KOPT-K1 (cell line): ENCODE results near the gene ZNF568.
A peak's percentile ranks its signal among the peaks of the same experiment; 100 is the strongest.

Experiments used
- H3K27ac ChIP-seq: fragments of 200-600 bp; sonication (generic); 2 replicates; pipeline ENCODE4 v1.5.1; 2016; ENCODE audit warnings: antibody characterized with exemption, mild to moderate bottlenecking, low read depth, low read length; ENCODE audit not compliant: poor library complexity, severe bottlenecking
- H3K36me3 ChIP-seq: fragments of 200-600 bp; sonication (generic); 2 replicates; pipeline ENCODE4 v1.5.1; 2017; ENCODE audit warnings: antibody characterized with exemption, mild to moderate bottlenecking, low read length, moderate library complexity; ENCODE audit not compliant: insufficient read depth
- H3K9me3 ChIP-seq: fragments of 200-600 bp; sonication (generic); 2 replicates; pipeline ENCODE4 v1.5.1; 2017; ENCODE audit warnings: antibody characterized with exemption, low read length, mild to moderate bottlenecking; ENCODE audit not compliant: insufficient read depth, poor library complexity, severe bottlenecking

The ZNF568 gene

DNA sequence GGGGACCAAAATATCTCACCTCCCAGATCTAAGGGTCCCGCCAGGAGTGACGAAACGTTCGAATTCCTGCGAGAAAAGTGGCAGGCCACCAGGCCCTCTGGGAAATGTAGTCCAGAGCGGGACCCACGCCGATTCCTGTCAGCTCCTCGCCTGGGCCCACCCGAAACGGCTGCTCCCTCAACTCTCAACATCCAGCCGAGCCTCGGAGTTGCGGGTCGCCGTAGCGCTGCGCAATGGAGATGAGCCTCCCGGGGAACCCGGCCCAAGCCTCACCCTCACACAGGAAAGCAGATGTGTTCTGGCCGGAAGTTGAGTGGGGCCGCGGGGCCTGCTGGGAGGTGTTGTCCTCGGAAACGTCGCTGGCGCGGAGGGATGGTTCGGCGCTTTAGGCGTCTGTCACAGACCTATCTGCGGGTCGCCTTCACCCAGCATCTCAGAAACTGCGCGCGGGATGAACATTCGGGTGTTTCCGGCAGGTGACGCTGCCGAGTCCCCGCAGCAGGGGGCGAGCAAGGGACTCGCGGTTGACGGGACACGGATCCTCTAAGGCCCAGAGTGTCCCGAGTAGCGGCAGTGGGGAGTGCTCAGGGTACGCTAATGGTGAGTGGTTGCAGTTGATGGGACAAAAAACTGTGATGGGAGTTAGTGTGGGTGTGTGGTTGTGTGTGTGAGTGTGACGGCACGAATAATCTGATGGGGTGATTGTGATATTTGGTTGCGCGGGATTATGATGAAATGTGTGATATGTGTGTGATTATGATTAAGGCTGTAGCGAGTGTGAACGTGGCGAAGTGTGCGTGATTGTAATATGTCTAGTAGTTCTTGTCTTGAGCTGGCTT, at the start of gene ZNF568, which contains the start of gene ZNF829:
Gene ZNF568, plus strand, starts transcription at position 341 of the 839 bp plus-strand sequence. CDS start 6,439 bp downstream, outside the sequence.
Gene ZNF829, minus strand, starts transcription at position 300 of the 839 bp plus-strand sequence. CDS start 1,124 bp downstream, outside the sequence.
- H3K9me3 ChIP-seq, result peaks cover 16% of the 10 kb centered on the region
- H3K36me3 ChIP-seq, result peaks cover 37% of the 10 kb centered on the region
- peak within 1 kb of the TSS; percentile 77 for H3K27ac ChIP-seq

DNA sequence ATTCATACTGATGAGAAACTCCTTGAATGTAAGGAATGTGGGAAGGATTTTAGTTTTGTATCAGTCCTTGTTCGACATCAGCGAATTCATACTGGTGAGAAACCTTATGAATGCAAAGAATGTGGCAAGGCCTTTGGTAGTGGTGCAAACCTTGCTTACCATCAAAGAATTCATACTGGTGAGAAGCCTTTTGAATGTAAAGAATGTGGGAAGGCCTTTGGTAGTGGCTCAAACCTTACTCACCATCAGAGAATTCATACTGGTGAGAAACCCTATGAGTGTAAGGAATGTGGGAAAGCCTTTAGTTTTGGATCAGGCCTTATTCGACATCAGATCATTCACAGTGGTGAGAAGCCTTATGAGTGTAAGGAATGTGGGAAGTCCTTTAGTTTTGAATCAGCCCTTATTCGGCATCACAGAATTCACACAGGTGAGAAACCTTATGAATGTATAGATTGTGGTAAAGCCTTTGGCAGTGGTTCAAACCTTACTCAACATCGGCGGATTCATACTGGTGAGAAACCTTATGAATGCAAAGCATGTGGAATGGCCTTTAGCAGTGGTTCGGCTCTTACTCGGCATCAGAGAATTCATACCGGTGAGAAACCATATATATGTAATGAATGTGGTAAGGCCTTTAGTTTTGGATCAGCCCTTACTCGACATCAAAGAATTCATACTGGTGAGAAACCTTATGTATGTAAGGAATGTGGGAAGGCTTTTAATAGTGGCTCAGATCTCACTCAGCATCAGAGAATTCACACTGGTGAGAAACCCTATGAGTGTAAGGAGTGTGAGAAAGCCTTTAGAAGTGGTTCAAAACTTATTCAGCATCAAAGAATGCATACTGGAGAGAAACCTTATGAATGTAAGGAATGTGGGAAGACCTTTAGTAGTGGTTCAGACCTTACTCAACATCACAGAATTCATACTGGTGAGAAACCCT, 38.9 kb upstream of the ZNF568 start:
- H3K36me3 ChIP-seq, result peaks cover 46% of the 10 kb centered on the region
- no peak overlapping the region for H3K27ac ChIP-seq
- peaks cover 90% of the 10 kb centered on the region for H3K9me3 ChIP-seq

DNA sequence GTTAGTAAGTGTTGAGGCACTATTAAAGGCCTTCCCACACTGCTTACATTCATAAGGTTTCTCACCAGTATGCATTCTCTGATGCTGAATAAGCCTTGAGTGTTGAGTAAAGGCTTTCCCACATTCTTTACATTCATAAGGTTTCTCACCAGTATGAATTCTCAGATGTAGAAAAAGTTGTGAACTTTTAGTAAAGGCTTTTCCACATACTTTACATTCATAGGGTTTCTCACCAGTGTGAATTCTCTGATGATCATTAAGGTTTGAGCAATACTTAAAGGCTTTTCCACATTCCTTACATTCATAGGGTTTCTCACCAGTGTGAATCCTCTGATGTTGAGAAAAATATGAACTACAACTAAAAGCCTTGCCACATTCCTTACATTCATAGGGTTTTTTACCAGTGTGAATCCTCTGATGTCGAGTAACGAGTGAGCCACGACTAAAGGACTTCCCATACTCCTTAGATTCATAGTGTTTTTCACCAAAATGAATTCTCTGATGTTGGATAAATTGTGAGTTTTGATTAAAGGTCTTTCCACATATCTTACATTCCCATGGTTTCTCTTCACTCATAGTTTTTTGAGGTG, 24.3 kb upstream of the ZNF568 start:
- peaks cover 97% of the 10 kb centered on the region for H3K9me3 ChIP-seq
- peaks cover 72% of the 10 kb centered on the region for H3K36me3 ChIP-seq
- H3K27ac ChIP-seq, result no peak overlapping the region

DNA sequence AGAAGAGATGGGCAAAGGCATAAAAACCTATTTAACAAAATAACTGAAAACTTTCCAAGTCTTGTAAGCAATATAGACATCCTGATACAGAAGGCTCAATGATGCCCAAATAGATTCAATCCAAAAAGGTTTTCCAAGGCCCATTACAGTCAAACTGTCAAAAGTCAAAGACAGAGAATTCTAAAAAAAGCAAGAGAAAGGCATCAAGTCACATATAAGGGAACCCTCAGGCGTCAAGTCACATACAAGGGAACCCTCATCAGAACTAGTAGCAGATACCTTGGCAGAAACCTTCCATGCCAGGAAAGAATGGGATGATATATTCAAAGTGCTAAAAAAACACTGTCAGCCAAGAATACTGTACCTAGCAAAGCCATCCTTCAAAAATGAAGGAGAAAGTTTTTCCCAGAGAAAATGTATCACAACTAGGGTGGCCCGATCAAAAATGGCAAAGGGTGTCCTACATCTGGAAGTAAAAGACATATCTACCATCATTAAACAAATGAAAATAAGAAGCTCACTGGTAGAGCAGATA, 21.2 kb upstream of the ZNF568 start:
- Histone ChIP-seq H3K36me3 (peaks cover 88% of the 10 kb centered on the region), H3K9me3 (peaks cover 94% of the 10 kb centered on the region), H3K27ac (no peak overlapping the region)

DNA sequence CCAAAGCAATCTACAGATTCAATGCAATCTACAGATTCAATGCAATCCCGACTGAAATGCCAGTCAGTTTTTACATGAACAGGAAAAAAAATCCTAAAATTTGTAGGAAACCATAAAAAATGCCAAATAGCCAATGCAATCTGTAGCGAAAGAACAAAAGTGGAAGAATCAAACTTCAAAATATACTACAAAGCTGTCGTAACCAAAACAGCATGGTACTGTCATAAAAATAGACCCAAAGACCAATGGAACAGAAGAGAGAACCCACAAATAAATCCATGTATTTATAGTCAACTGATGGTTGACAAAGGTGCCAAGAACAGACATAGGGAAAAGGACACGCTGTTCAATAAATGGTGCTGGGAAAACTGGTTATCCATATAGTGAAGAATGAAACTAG, 17.7 kb upstream of the ZNF568 start:
- H3K36me3 ChIP-seq, result peaks cover 81% of the 10 kb centered on the region
- peaks cover 92% of the 10 kb centered on the region for H3K9me3 ChIP-seq
- H3K27ac ChIP-seq, result no peak overlapping the region

DNA sequence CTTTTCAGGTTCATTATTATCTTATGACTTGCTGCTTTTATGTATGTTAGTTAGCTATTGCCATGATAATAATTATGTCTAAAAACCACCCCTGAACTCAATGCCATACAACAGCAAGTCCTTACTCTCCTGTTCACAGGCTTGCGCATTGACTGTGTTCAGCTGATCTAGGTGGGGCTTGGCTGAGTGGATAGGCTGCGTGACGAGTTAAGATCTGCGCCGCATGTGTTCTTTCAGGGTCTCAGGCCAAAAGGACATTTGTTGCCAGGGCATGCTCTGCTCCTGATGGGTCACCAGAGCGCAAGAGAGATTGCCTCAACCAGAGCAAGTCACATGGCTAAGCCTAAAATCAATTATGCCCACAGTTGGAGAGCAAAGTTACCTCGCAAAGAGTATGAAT, 859 bp downstream of the ZNF568 start:
- peaks cover 21% of the 10 kb centered on the region for H3K9me3 ChIP-seq
- peak overlapping the region; percentile 77 for H3K27ac ChIP-seq
- peaks cover 29% of the 10 kb centered on the region for H3K36me3 ChIP-seq

DNA sequence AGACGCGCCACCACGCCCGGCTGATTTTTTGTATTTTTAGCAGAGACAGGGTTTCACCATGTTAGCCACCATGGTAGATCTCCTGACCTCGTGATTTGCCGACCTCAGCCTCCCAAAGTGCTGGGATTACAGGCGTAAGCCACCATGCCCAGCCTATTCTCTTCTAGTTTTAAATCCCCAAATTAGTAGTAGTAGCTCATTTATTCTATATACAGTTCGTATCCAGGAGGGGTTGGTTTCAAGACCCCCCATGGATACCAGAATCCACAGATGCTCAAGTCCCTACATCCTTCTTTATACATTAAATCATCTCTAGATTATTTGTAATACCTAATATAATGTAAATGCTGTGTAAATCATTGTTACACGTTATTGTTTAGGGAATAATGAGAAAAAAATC, 2.0 kb downstream of the ZNF568 start:
- H3K36me3 ChIP-seq, result peaks cover 28% of the 10 kb centered on the region
- no peak overlapping the region for H3K27ac ChIP-seq
- peaks cover 23% of the 10 kb centered on the region for H3K9me3 ChIP-seq

DNA sequence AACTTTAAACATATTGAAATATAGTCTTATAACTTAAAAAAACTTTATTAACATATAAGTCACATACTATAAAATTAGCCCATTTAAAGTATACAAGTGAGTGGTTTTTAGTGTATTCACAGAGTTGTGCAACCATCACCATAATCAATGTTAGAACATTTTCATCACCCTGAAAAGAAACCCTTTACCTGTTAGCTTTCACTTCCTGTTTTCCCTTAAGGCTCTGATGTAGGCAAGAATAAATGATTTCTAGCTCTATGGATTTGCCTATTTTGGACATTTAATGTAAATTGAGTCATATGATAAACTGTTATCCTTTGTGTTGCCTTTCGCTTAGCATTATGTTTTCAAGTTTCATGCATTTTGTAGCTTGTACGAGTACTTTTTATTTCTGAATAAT, 15.6 kb downstream of the ZNF568 start:
- Histone ChIP-seq H3K36me3 (no peaks in the 10 kb centered on the region; the same call in 1 of the 2 replicates), H3K27ac (no peak overlapping the region), H3K9me3 (peaks cover 26% of the 10 kb centered on the region)

DNA sequence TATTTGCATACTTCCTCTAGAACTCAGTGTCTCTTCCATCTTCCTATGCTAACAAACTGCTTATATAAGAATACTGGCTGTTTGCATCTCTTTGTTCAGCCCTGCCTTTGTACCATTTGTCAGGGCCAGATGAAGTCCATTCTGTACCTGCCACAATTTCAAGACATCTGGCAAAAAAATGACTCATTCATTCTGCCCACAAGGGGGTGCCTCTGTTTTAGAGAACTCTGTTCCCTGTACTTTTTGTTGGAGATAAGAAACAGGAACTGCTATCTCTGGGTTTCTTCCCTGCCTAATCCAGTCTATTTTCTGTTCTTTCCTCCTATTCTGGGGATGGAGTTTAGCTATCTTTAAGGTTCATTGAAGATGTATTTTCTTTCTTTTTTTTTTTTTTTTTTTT, 23.0 kb downstream of the ZNF568 start:
- H3K9me3 ChIP-seq, result peaks cover 15% of the 10 kb centered on the region
- H3K27ac ChIP-seq, result no peak overlapping the region
- peaks cover 15% of the 10 kb centered on the region; the same call in 1 of the 2 replicates for H3K36me3 ChIP-seq

DNA sequence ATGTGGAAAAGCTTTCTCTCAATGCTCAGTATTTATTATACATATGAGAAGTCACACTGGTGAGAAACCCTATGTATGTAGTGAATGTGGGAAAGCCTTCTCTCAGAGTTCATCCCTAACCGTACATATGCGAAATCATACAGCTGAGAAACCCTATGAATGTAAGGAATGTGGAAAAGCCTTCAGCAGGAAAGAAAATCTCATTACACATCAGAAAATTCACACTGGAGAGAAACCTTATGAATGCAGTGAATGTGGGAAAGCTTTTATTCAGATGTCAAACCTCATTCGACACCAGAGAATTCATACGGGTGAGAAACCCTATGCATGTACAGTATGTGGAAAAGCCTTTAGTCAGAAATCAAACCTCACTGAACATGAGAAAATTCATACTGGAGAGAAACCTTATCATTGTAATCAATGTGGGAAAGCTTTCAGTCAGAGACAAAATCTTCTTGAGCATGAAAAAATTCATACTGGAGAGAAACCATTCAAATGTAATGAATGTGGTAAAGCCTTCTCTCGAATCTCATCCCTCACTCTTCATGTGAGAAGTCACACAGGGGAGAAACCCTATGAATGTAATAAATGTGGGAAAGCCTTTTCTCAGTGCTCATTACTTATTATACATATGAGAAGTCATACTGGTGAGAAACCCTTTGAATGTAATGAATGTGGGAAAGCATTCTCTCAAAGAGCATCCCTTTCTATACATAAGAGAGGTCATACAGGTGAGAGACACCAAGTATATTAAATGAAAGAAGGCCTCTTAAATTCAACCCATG, 34.4 kb downstream of the ZNF568 start:
- H3K36me3 ChIP-seq, result peaks cover 25% of the 10 kb centered on the region; the same call in 1 of the 2 replicates
- peaks cover 55% of the 10 kb centered on the region for H3K9me3 ChIP-seq
- H3K27ac ChIP-seq, result no peak overlapping the region

DNA sequence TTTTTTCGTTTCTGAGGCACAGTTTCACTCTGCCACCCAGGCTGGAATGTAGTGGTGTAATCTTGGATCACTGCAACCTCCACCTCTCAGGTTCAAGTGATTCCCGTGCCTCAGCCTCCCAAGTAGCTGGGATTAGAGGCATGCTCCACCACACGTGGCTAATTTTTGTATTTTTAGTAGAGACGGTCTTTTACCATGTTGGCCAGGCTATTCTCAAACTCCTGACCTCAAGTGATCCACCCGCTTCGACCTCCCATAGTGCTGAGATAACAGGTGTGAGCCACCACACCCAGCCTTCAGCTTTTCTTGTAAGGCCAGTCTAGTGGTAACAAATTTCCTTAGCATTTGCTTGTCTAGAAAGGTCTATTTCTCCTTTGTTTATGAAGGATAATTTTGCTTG, 46.2 kb downstream of the ZNF568 start:
- Histone ChIP-seq H3K27ac (no peak overlapping the region), H3K9me3 (peaks cover 17% of the 10 kb centered on the region), H3K36me3 (no peaks in the 10 kb centered on the region)

DNA sequence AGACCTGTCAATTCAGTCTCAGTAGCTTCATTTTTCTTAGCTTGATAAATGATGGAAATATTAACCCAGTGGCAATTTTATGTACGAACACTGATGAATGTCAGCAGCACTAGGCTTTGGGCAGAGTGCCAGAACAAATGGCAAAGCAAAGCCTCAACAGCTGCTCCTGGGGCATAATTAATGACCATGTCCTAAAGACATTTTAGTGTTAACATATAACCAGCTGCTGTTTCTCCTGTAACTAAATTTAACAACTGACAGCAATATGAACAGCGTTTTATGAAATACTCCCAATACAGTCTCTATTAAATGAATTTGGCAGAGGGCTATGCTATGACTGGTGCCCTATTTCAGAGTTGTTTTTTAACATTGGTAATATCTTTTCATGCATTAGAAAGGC, 47.1 kb downstream of the ZNF568 start:
- Histone ChIP-seq H3K9me3 (peaks cover 17% of the 10 kb centered on the region), H3K27ac (no peak overlapping the region), H3K36me3 (no peaks in the 10 kb centered on the region)

DNA sequence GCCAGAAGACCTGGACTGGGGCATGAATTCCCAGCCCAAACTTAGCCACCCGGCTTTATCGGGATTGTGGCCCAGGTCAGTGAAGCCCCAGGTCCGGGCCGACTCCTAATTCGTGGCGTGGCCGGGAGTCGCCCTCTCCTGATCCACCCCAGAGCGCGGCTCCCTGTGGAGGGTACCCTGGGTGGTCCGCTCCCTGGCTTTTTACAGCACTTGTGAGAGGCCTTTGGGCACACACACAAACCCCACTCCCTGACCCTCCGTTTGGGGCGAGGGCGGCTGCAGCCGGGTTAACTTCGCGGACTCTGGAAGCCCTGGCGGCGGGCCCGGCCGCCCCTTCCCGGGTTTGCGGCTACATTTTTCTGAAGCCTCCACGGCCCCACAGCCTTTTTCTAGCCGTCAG, 56.4 kb downstream of the ZNF568 start:
- Histone ChIP-seq H3K36me3 (no peaks in the 10 kb centered on the region), H3K9me3 (peaks cover 20% of the 10 kb centered on the region), H3K27ac (no peak overlapping the region)
